Right lobe of liver (tissue), 6 donors: ENCODE measurements around the gene NFATC1. TPM values are rescaled to one million over a fixed set of nuclear protein-coding genes. Genes with fewer than 3 reads are reported as not detected.

Experiments used
- ATAC-seq, 4 donors: fragments of 200-7000 bp; cut with Tn5 transposase; one replicate each; pipeline ENCODE4 v1.9.1; 2020; ENCODE audit warnings: mild to moderate bottlenecking in 4 of 4, moderate library complexity in 4 of 4
- DNase-seq, 3 donors: peaks; one replicate each; pipeline ENCODE4 v3.0.0-alpha.2; 2020
- H3K27ac ChIP-seq, 3 donors: fragments of 200-600 bp; one replicate each; pipeline ENCODE4 v1.8.0; 2022
- H3K27me3 ChIP-seq, 2 donors: fragments of 200-600 bp; one replicate each; pipeline ENCODE4 v1.8.0; 2022
- H3K36me3 ChIP-seq, 4 donors: fragments of 200-600 bp; sonication (generic) in 1 of 4; one replicate each; pipeline versions ENCODE4 v1.5.1 to v1.8.0; 2017 to 2022; ENCODE audit warnings: control low read depth in 1 of 4
- H3K4me1 ChIP-seq, 4 donors: fragments of 200-600 bp; sonication (generic) in 1 of 4; one replicate each; pipeline versions ENCODE4 v1.5.1 to v1.8.0; 2017 to 2022; ENCODE audit warnings: control low read depth in 1 of 4
- H3K4me3 ChIP-seq, 3 donors: fragments of 200-600 bp; one replicate each; pipeline ENCODE4 v1.8.0; 2022
- H3K9me3 ChIP-seq, 4 donors: fragments of 200-600 bp; sonication (generic) in 1 of 4; one replicate each; pipeline versions ENCODE4 v1.5.1 to v1.8.0; 2017 to 2022; ENCODE audit warnings: control low read depth in 1 of 4
- CTCF ChIP-seq, 4 donors: fragments of 200-600 bp in 3 of 4; fragments of 450-650 bp in 1 of 4; IDR thresholded peaks; one replicate each; pipeline versions ENCODE4 v1.5.1 to v1.8.0; 2016 to 2022; ENCODE audit warnings: antibody characterized with exemption in 4 of 4, mild to moderate bottlenecking in 2 of 4
- POLR2A ChIP-seq: fragments of 450-650 bp; IDR thresholded peaks from one replicate; pipeline ENCODE4 v1.6.1; 2017; ENCODE audit warnings: antibody characterized with exemption, mild to moderate bottlenecking
- WGBS: methylation state at CpG from one replicate; pipeline ENCODE4 v1.1.6; 2018; ENCODE audit warnings: low coverage, low lambda C conversion rate; ENCODE audit not compliant: insufficient coverage; ENCODE audit errors: missing lambda C conversion rate; 5-methylcytosine and 5-hydroxymethylcytosine counted together
- intact Hi-C, 2 donors: fragments of 100-400 bp; cut with DNase I; formaldehyde crosslinking; loops; one replicate each; pipeline versions ENCODE4 v1.11.2 to v1.14.1; 2022
- total RNA-seq, 6 experiments: library from RNA; depleted of rRNA in 2 of 6; stranded (reverse); fragments of >200 nt in 2 of 6; fragmentation: NEBNext Ultra II Directional in 3 of 6; extraction: Animal tissue kit (Norgen Biotek cat#: 25700) in 3 of 6; gene quantifications; one replicate each; pipeline versions ENCODE4 v1.1.0 to v1.2.4, GENCODE V29; 2016 to 2023
- donor health status: DM: no; HTN: yes; CAD: no.
- donor health status: DM: no; HTN: no; CAD: no.
- donor health status: DM: no; HTN: no; CAD: no.
- donor health status: DM: no; HTN: yes; CAD: no.
- donor health status: DM: no; HTN: yes; CAD: no.

The NFATC1 gene
- total RNA-seq, 6 experiments from 2014 or later, result 1.00 to 4.3 (median 2.9) TPM

- no peaks in the 10 kb centered on the region for H3K36me3 ChIP-seq
- ATAC-seq (peak in 2 of 4 donors; percentile 5 to 29), DNase-seq (peak in 2 of 3 donors; percentile 16 to 31)
- H3K4me3 ChIP-seq, result no peak overlapping the region
- no peaks in the 10 kb centered on the region for H3K27me3 ChIP-seq
- TF ChIP-seq CTCF (IDR thresholded peaks at IDR 0.05), result no peak
- no peak for TF ChIP-seq POLR2A
- H3K27ac ChIP-seq, result no peak overlapping the region
- no peaks in the 10 kb centered on the region for H3K9me3 ChIP-seq
- WGBS, result 42% methylated on average over 6 of the region's 13 CpGs
- intact Hi-C loops, result no loop called here
- H3K4me1 ChIP-seq, result no peaks in the 10 kb centered on the region
These were observed 128.0 kb downstream of the NFATC1 start for GRCh38 chr18:79523736-79524180.

DNA sequence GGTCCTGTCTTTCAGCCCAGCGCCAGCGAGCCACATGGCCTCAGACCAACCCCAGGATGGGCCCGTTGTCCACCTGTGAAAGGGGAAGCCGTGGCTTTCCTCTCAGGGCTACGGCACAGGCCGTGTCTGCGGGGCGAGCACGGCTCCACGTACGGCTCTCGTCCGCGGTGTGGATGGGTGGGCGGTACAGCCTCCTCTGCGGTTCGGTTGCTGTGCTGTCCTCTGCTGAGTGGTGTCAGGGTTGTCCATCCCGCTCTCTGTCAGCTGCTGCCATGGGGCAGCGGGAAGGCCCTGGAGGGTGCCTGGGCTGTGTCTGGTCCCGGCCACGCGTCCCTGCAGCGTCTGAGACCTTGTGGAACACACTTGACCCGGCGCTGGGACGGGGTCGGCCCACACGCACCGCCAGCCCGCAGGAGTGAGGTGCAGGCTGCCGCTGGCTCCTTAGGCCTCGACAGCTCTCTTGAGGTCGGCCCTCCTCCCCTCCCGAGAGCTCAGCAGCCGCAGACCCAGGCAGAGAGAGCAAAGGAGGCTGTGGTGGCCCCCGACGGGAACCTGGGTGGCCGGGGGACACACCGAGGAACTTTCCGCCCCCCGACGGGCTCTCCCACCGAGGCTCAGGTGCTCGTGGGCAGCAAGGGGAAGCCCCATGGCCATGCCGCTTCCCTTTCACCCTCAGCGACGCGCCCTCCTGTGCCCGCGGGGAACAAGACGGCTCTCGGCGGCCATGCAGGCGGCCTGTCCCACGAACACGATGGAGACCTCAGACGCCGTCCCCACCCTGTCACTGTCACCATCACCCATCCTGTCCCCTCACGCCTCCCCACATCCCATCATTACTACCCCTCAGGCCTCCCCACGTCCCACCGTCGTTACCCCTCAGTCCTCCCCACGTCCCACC is 128.7 kb downstream of the NFATC1 start:
- ATAC-seq (peak in 2 of 4 donors; percentile 20 to 21), DNase-seq (peak in 2 of 3 donors; percentile 41 to 56)
- TF ChIP-seq CTCF (IDR thresholded peaks at IDR 0.05) (no peak), POLR2A (no peak)
- Histone ChIP-seq H3K4me3 (no peak overlapping the region), H3K36me3 (no peaks in the 10 kb centered on the region), H3K27ac (no peak overlapping the region), H3K27me3 (no peaks in the 10 kb centered on the region), H3K4me1 (no peaks in the 10 kb centered on the region), H3K9me3 (no peaks in the 10 kb centered on the region)
- intact Hi-C loops, result loop anchor here (5.0 kb wide), 1 partner anchor 142 kb away; no protein-coding TSS in a partner anchor
- WGBS, result 65% methylated on average over 4 of the region's 63 CpGs

GRCh38 chr18:79525556-79526467 is 130.1 kb downstream of the NFATC1 start:
- intact Hi-C loops, result loop anchor here (5.0 kb wide), 1 partner anchor 144 kb away; no protein-coding TSS in a partner anchor
- DNase-seq (peak in 2 of 3 donors; percentile 45 to 47), ATAC-seq (peak in 2 of 4 donors; percentile 7 to 25)
- H3K9me3 ChIP-seq, result no peaks in the 10 kb centered on the region
- no peaks in the 10 kb centered on the region for H3K27me3 ChIP-seq
- WGBS, result 56% methylated on average over 2 of the region's 39 CpGs
- no peaks in the 10 kb centered on the region for H3K4me1 ChIP-seq
- no peak overlapping the region for H3K4me3 ChIP-seq
- no peaks in the 10 kb centered on the region for H3K36me3 ChIP-seq
- no peak overlapping the region for H3K27ac ChIP-seq
- TF ChIP-seq POLR2A (no peak), CTCF (IDR thresholded peaks at IDR 0.05) (no peak)
